MCF 10A (cell line): ENCODE results near the gene GRM7. TPM values are rescaled to one million over a fixed set of nuclear protein-coding genes. Genes with fewer than 3 reads are reported as not detected.

Experiments
- BruUV-seq: library from RNA; stranded (reverse); fragments of 400-500 nt; replicated peaks from 2 replicates; lab custom pipeline; 2021; lab: Mats Ljungman, UMichigan
- CTCF ChIA-PET: fragments of 300-600 bp; sonication (Branson Sonifier 250); formaldehyde crosslinking; extraction: SDS; loops from one replicate; lab custom pipeline; 2021; ENCODE audit warnings: antibody characterized with exemption, inconsistent platforms; lab: Yijun Ruan, JAX
- POLR2A ChIA-PET: fragments of 300-600, 350-650 bp; sonication (Branson Sonifier 250); formaldehyde crosslinking; extraction: SDS; loops from one replicate; lab custom pipeline; 2020; ENCODE audit warnings: antibody characterized with exemption, inconsistent platforms; lab: Yijun Ruan, JAX
- DNase-seq: peaks from one replicate; pipeline ENCODE4 v3.0.0-alpha.2; 2018; ENCODE audit not compliant: unreplicated experiment
- H3K27ac Mint-ChIP-seq: one replicate; pipeline ENCODE4 v1.8.0; 2022; ENCODE audit warnings: mild to moderate bottlenecking, low read depth, mixed read lengths; ENCODE audit not compliant: unreplicated experiment
- H3K27me3 Mint-ChIP-seq: one replicate; pipeline ENCODE4 v1.8.0; 2022; ENCODE audit warnings: mixed read lengths; ENCODE audit not compliant: insufficient read depth, unreplicated experiment
- H3K36me3 Mint-ChIP-seq: one replicate; pipeline ENCODE4 v1.8.0; 2022; ENCODE audit warnings: mild to moderate bottlenecking, moderate library complexity, mixed read lengths; ENCODE audit not compliant: insufficient read depth, unreplicated experiment
- H3K4me1 Mint-ChIP-seq: one replicate; pipeline ENCODE4 v1.8.0; 2022; ENCODE audit warnings: mixed read lengths; ENCODE audit not compliant: insufficient read depth, unreplicated experiment
- H3K4me3 Mint-ChIP-seq: one replicate; pipeline ENCODE4 v1.8.0; 2022; ENCODE audit warnings: mild to moderate bottlenecking, moderate library complexity, mixed read lengths; ENCODE audit not compliant: unreplicated experiment
- H3K9me3 Mint-ChIP-seq: one replicate; pipeline ENCODE4 v1.8.0; 2022; ENCODE audit warnings: mixed read lengths; ENCODE audit not compliant: unreplicated experiment
- CTCF ChIP-seq: fragments of 200-600 bp; IDR thresholded peaks from one replicate; pipeline ENCODE4 v1.8.0; 2022; ENCODE audit warnings: antibody characterized with exemption, mild to moderate bottlenecking; ENCODE audit not compliant: unreplicated experiment
- intact Hi-C: fragments of 100-400 bp; cut with micrococcal nuclease; formaldehyde crosslinking; loops from 2 replicates; pipeline ENCODE4 v1.14.1; 2022
- total RNA-seq: library from RNA; stranded (reverse); gene quantifications from 2 replicates; pipeline ENCODE4 v1.2.3, GENCODE V29; 2022

Gene GRM7
- total RNA-seq, 1 experiment from 2014 or later = not detected

GRCh38 chr3:6861625-6862000, 698 bp downstream of the GRM7 start:
- Mint-ChIP-seq H3K27me3 (peaks cover 36% of the 10 kb centered on the region), H3K9me3 (no peaks in the 10 kb centered on the region), H3K27ac (no peak overlapping the region), H3K36me3 (no peaks in the 10 kb centered on the region), H3K4me1 (peaks cover 18% of the 10 kb centered on the region), H3K4me3 (no peak overlapping the region)
- BruUV-seq = no TSS peak
- no peak for TF ChIP-seq CTCF
- no peak for DNase-seq
- CTCF ChIA-PET = no interaction called here
- intact Hi-C loops = no loop called here
- POLR2A ChIA-PET = interaction anchor here (0.6 kb wide), 1 partner anchor 1197 kb away, joined by 3 read pairs; no protein-coding TSS in a partner anchor

GRCh38 chr3:6862041-6862879, 1.3 kb downstream of the GRM7 start:
- no peak for TF ChIP-seq CTCF
- CTCF ChIA-PET = interaction anchor here (0.6 kb wide), 1 partner anchor 215 kb away, joined by 3 read pairs; no protein-coding TSS in a partner anchor
- no peak overlapping the region for H3K27ac Mint-ChIP-seq
- H3K4me3 Mint-ChIP-seq = peak overlapping the region; percentile 4
- POLR2A ChIA-PET = interaction anchor here (0.6 kb wide), 2 partner anchors 92 to 1197 kb away, joined by 3 read pairs; no protein-coding TSS in a partner anchor
- H3K27me3 Mint-ChIP-seq = peaks cover 36% of the 10 kb centered on the region
- intact Hi-C loops = no loop called here
- H3K4me1 Mint-ChIP-seq = peaks cover 18% of the 10 kb centered on the region
- no peak for DNase-seq
- no peaks in the 10 kb centered on the region for H3K36me3 Mint-ChIP-seq
- BruUV-seq = no TSS peak
- no peaks in the 10 kb centered on the region for H3K9me3 Mint-ChIP-seq

- CTCF ChIA-PET = interaction anchor here (0.6 kb wide), 1 partner anchor 215 kb away, joined by 3 read pairs; no protein-coding TSS in a partner anchor
Observed at GRCh38 chr3:6862880-6863195, 1.9 kb downstream of the GRM7 start.

More at GRCh38 chr3:6862880-6863195, 1.9 kb downstream of the GRM7 start:
- no peaks in the 10 kb centered on the region for H3K36me3 Mint-ChIP-seq
- intact Hi-C loops = no loop called here
- POLR2A ChIA-PET = no interaction called here
- DNase-seq = no peak
- no peaks in the 10 kb centered on the region for H3K9me3 Mint-ChIP-seq
- TF ChIP-seq CTCF = no peak
- no peak overlapping the region for H3K4me3 Mint-ChIP-seq
- H3K4me1 Mint-ChIP-seq = peaks cover 17% of the 10 kb centered on the region
- H3K27me3 Mint-ChIP-seq = peaks cover 36% of the 10 kb centered on the region
- BruUV-seq = no TSS peak
- H3K27ac Mint-ChIP-seq = no peak overlapping the region
